WTC11 (cell line): ENCODE data around the gene SEMA3C. TPM values are rescaled to one million over a fixed set of nuclear protein-coding genes. Genes with fewer than 3 reads are reported as not detected.

Source experiments
- ATAC-seq: fragments of 200-7000 bp; cut with Tn5 transposase; 2 replicates; pipeline ENCODE4 v1.10.0; 2021; ENCODE audit warnings: mild to moderate bottlenecking, moderate library complexity
- CTCF ChIA-PET: fragments of 300-600 bp; sonication (Branson Sonifier 250); formaldehyde crosslinking; loops from one replicate; lab custom pipeline; 2021; ENCODE audit warnings: antibody characterized with exemption; lab: Charles Lee
- POLR2A ChIA-PET: fragments of 350-600 bp; sonication (Branson Sonifier 250); formaldehyde crosslinking; loops from one replicate; lab custom pipeline; 2021; ENCODE audit warnings: antibody characterized with exemption; lab: Charles Lee
- DNase-seq: peaks from one replicate; pipeline ENCODE4 v3.0.0; 2021; ENCODE audit warnings: low spot score
- H3K27ac Mint-ChIP-seq: 2 replicates; pipeline ENCODE4 v1.8.0; 2021; ENCODE audit warnings: mixed read lengths
- H3K27me3 Mint-ChIP-seq: 2 replicates; pipeline ENCODE4 v1.8.0; 2021; ENCODE audit warnings: low read depth, mild to moderate bottlenecking, moderate library complexity, mixed read lengths
- H3K36me3 Mint-ChIP-seq: 2 replicates; pipeline ENCODE4 v1.8.0; 2021; ENCODE audit warnings: mixed read lengths
- H3K4me1 Mint-ChIP-seq: 2 replicates; pipeline ENCODE4 v1.8.0; 2022; ENCODE audit warnings: mixed read lengths
- H3K4me3 Mint-ChIP-seq: 2 replicates; pipeline ENCODE4 v1.8.0; 2021; ENCODE audit warnings: mild to moderate bottlenecking, moderate library complexity, mixed read lengths
- H3K9me3 Mint-ChIP-seq: 2 replicates; pipeline ENCODE4 v1.8.0; 2021; ENCODE audit warnings: mixed read lengths
- AR ChIP-seq: fragments of 250-450 bp; sonication (Bioruptor Pico); IDR thresholded peaks from 2 replicates; pipeline ENCODE4 v1.9.0; 2021; ENCODE audit warnings: mild to moderate bottlenecking
- ARID4B ChIP-seq: sonication (generic); formaldehyde crosslinking; IDR thresholded peaks from 2 replicates; pipeline ENCODE4 v1.8.0; 2023; ENCODE audit warnings: missing genetic modification reagents, mild to moderate bottlenecking, borderline replicate concordance
- CDX4 ChIP-seq: fragments of 250-450 bp; sonication (Bioruptor Pico); IDR thresholded peaks from 2 replicates; pipeline ENCODE4 v1.9.0; 2021; ENCODE audit warnings: moderate library complexity, mild to moderate bottlenecking, inconsistent platforms, borderline replicate concordance
- CREB1 ChIP-seq: sonication (generic); formaldehyde crosslinking; IDR thresholded peaks from 2 replicates; pipeline ENCODE4 v1.8.0; 2023; ENCODE audit warnings: mild to moderate bottlenecking, missing genetic modification reagents
- CREM ChIP-seq: sonication (generic); formaldehyde crosslinking; IDR thresholded peaks from 2 replicates; pipeline ENCODE4 v1.8.1; 2022; ENCODE audit warnings: mild to moderate bottlenecking, missing genetic modification reagents, moderate library complexity
- CTCF ChIP-seq: fragments of 200-600 bp; IDR thresholded peaks from 2 replicates; pipeline ENCODE4 v1.8.0; 2022; ENCODE audit warnings: antibody characterized with exemption
- NFATC4 ChIP-seq: fragments of 250-450 bp; sonication (Bioruptor Pico); IDR thresholded peaks from 2 replicates; pipeline ENCODE4 v1.9.0; 2021; ENCODE audit warnings: mild to moderate bottlenecking
- NFE2L1 ChIP-seq: sonication (generic); formaldehyde crosslinking; IDR thresholded peaks from 2 replicates; pipeline ENCODE4 v1.8.1; 2023; ENCODE audit warnings: missing genetic modification reagents
- PRDM15 ChIP-seq: sonication (generic); formaldehyde crosslinking; IDR thresholded peaks from 2 replicates; pipeline ENCODE4 v1.8.0; 2022; ENCODE audit warnings: missing genetic modification reagents
- RELA ChIP-seq: sonication (generic); formaldehyde crosslinking; IDR thresholded peaks from 2 replicates; pipeline ENCODE4 v1.8.1; 2022; ENCODE audit warnings: missing genetic modification reagents, mild to moderate bottlenecking, borderline replicate concordance
- RORB ChIP-seq: fragments of 250-450 bp; sonication (Bioruptor Pico); IDR thresholded peaks from 2 replicates; pipeline ENCODE4 v1.9.0; 2021; ENCODE audit warnings: mild to moderate bottlenecking
- SP1 ChIP-seq: sonication (generic); formaldehyde crosslinking; conservative IDR thresholded peaks from 2 replicates; pipeline ENCODE4 v1.8.1; 2022; ENCODE audit warnings: missing genetic modification reagents
- USF1 ChIP-seq: sonication (generic); formaldehyde crosslinking; IDR thresholded peaks from 2 replicates; pipeline ENCODE4 v1.8.0; 2022; ENCODE audit warnings: mild to moderate bottlenecking, missing genetic modification reagents
- ZBTB43 ChIP-seq: sonication (generic); formaldehyde crosslinking; IDR thresholded peaks from 2 replicates; pipeline ENCODE4 v1.8.1; 2023; ENCODE audit warnings: mild to moderate bottlenecking, missing genetic modification reagents
- ZMAT4 ChIP-seq: fragments of 250-450 bp; sonication (Bioruptor Pico); IDR thresholded peaks from 2 replicates; pipeline ENCODE4 v1.9.0; 2021; ENCODE audit warnings: mild to moderate bottlenecking
- ZNF396 ChIP-seq: fragments of 250-450 bp; sonication (Bioruptor Pico); IDR thresholded peaks from 2 replicates; pipeline ENCODE4 v1.8.0; 2021; ENCODE audit warnings: mild to moderate bottlenecking, moderate library complexity, borderline replicate concordance
- ZNF416 ChIP-seq: fragments of 250-450 bp; sonication (Bioruptor Pico); IDR thresholded peaks from 2 replicates; pipeline ENCODE4 v1.9.0; 2021; ENCODE audit warnings: mild to moderate bottlenecking, inconsistent platforms
- ZNF423 ChIP-seq: fragments of 250-450 bp; sonication (Bioruptor Pico); IDR thresholded peaks from 2 replicates; pipeline ENCODE4 v2.1.2; 2022; ENCODE audit warnings: mild to moderate bottlenecking, moderate library complexity
- total RNA-seq: library from RNA; stranded (reverse); gene quantifications from 3 replicates; pipeline ENCODE4 v1.2.3, GENCODE V29; 2021

SEMA3C gene
- total RNA-seq, 1 experiment from 2014 or later: 2.1 TPM

- TF ChIP-seq PRDM15 (no peak), ZNF396 (CRISPR knock-in tag) (no peak)
Observed at GRCh38 chr7:80824253-80824652, 94.6 kb downstream of the SEMA3C start (continued).

- TF ChIP-seq RORB (peak; percentile 74; the same call in 1 of the 2 replicates), ZMAT4 (CRISPR knock-in tag) (no peak)
- ChIA-PET CTCF (no interaction called here), POLR2A (no interaction called here)
- Mint-ChIP-seq H3K4me3 (no peak overlapping the region), H3K4me1 (no peaks in the 10 kb centered on the region), H3K36me3 (no peaks in the 10 kb centered on the region), H3K9me3 (no peaks in the 10 kb centered on the region), H3K27ac (no peak overlapping the region), H3K27me3 (no peaks in the 10 kb centered on the region)
- no peak for ATAC-seq
- no peak for DNase-seq
Observed at GRCh38 chr7:80823057-80823456, 95.8 kb downstream of the SEMA3C start.

GRCh38 chr7:80821771-80822319 lies 97.0 kb downstream of the SEMA3C start:
- TF ChIP-seq CREB1 (CRISPR knock-in tag) (no peak), CTCF (no peak), ZBTB43 (CRISPR knock-in tag) (no peak), CDX4 (no peak), CREM (CRISPR knock-in tag) (no peak), ZNF416 (CRISPR knock-in tag) (no peak), RELA (CRISPR knock-in tag) (no peak), USF1 (CRISPR knock-in tag) (no peak), NFE2L1 (no peak), NFATC4 (CRISPR knock-in tag) (no peak), SP1 (no peak), ARID4B (CRISPR knock-in tag) (no peak), ZNF423 (no peak), AR (CRISPR knock-in tag) (no peak)
- TF ChIP-seq, all 79 proteins: peak for 0
- ATAC-seq (no peak), DNase-seq (no peak)
- Mint-ChIP-seq H3K4me1 (no peaks in the 10 kb centered on the region), H3K36me3 (no peaks in the 10 kb centered on the region), H3K27me3 (no peaks in the 10 kb centered on the region), H3K27ac (no peak overlapping the region), H3K9me3 (no peaks in the 10 kb centered on the region), H3K4me3 (no peak overlapping the region)
- ChIA-PET POLR2A (no interaction called here), CTCF (no interaction called here)
